Measurements from ENCODE around the gene PLAU.
"Not testable (repeated sequence)": the region's sequence is repeated elsewhere in the genome, so short reads cannot be mapped to it uniquely, and the experiment has no call there.

PLAU gene

DNA sequence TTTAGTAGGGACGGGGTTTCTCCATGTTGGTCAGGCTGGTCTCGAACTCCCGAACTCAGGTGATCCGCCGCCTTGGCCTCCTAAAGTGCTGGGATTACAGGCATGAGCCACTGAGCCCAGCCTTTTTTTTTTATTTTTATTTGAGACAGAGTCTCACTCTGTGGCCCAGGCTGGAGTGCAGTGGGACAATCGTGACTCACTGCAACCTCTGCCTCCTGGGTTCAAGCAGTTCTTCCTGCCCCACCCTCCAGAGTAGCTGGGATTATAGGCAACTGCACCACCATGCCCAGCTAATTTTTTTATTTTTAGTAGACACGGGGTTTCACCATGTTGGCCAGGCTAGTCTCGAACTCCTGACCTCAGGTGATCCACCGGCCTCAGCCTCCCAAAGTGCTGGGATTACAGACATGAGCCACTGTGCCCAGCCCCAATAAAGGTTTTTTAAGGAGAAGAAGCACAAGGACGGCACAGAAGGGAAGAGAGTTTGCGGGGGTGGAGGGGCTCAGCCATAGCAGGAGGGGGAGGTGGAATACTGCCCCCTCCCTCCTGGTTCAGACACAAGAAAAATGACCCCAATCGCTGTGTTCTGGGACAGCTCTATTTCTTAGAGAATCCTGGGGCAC is 54.4 kb downstream of the PLAU start:
- peak; percentile 55 for DNase-seq
- H2BK12ac ChIP-seq (ENCODE audit: low read length in 2 of 2): peak overlapping the region; percentile 18 to 96
- H2AK5ac ChIP-seq (ENCODE audit: low read length, severe bottlenecking): peak overlapping the region; percentile 99
- H3K79me1 ChIP-seq (replicated peaks; ENCODE audit: low read length, poor library complexity, severe bottlenecking); H3K36me3 ChIP-seq (ENCODE audit: control insufficient read depth in 1 of 2, insufficient read depth in 2 of 2, low read depth in 1 of 2, low read length in 2 of 2); H3K9me3 ChIP-seq (ENCODE audit: control insufficient read depth, low read length); H3K4me2 ChIP-seq (ENCODE audit: low read length, poor library complexity, severe bottlenecking); H2AFZ ChIP-seq (ENCODE audit: low read depth, low read length); H3K14ac ChIP-seq (ENCODE audit: low read length in 2 of 2); H3K27me3 ChIP-seq (ENCODE audit: control insufficient read depth in 1 of 2, insufficient read depth in 1 of 2, low read length in 2 of 2); H3K23ac ChIP-seq (ENCODE audit: low read length in 2 of 2): not testable (repeated sequence)
- H4K8ac ChIP-seq (ENCODE audit: low read length): peak overlapping the region; percentile 54
- peak overlapping the region in 1 of 2 experiments; percentile 17 for H3K4me3 ChIP-seq (ENCODE audit: insufficient read depth in 1 of 2, low read depth in 1 of 2, low read length in 2 of 2)
- peak overlapping the region; percentile 98 for H2BK120ac ChIP-seq (ENCODE audit: low read depth, low read length)
- peak overlapping the region; percentile 31 for H2BK15ac ChIP-seq (ENCODE audit: low read depth, poor library complexity, severe bottlenecking)
- peak overlapping the region; percentile 60 for H4K91ac ChIP-seq (ENCODE audit: low read length)
- H2BK5ac ChIP-seq (ENCODE audit: low read depth, low read length, poor library complexity, severe bottlenecking): peak overlapping the region; percentile 93
- 42% methylated on average over 12 of the region's 12 CpGs for WGBS
- H3K27ac ChIP-seq (ENCODE audit: low read length, poor library complexity, severe bottlenecking): peak overlapping the region; percentile 91
- peaks cover 20% of the 10 kb centered on the region for H3K4me1 ChIP-seq (ENCODE audit: control insufficient read depth, insufficient read depth, low read depth, low read length)
- H3K9ac ChIP-seq (ENCODE audit: low read length): peak overlapping the region; percentile 76
- H3K4ac ChIP-seq (ENCODE audit: low read depth in 1 of 2, low read length in 2 of 2): peak overlapping the region; percentile 45 to 79
- H3K18ac ChIP-seq (ENCODE audit: low read depth in 1 of 2, low read length in 2 of 2): peak overlapping the region; percentile 67 to 84

DNA sequence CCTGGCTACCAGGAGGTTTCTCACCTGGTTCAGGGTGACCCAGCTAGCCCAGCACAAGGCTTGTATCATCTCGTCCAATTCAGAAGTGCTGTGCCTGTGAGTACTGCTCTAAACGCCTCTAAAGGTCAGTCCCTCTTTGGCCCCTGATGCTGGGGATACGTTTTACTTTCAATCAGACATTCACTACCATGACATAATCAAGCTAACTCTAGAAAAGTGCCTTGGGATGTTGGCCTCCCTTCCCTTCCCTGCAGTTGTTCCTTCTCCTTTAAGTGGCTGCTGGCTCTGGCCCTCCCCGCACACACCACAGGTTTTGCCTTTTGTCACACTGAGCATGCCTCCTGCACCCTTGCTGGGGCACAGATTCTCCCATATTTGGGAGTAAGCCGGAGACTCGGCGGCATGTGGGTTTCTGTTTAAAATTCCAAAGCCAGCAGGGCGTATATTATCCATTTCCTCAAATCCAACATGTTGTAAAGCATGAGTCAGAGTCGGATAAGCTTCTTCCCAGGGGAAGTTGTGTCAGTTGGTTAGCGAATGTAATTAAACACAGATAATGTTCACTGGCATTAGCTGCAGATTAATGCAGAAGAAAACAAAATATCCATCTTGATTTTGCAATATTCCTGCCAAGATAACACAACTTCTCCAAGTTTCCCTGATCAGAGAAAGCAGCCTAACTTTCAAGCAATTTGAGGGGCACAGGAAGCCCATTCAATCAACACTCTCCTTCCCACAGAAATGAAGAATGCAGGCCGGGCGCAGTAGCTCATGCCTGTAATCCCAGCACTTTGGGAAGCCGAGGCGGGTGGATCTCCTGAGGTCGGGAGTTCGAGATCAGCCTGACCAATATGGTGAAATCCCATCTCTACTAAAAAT is 55.2 kb downstream of the PLAU start:
- Histone ChIP-seq H2BK15ac (ENCODE audit: low read depth, poor library complexity, severe bottlenecking) (peak overlapping the region; percentile 31), H3K4ac (ENCODE audit: low read depth in 1 of 2, low read length in 2 of 2) (peak overlapping the region; percentile 45 to 79), H3K36me3 (ENCODE audit: control insufficient read depth in 1 of 2, insufficient read depth in 2 of 2, low read depth in 1 of 2, low read length in 2 of 2) (no peaks in the 10 kb centered on the region), H3K23ac (ENCODE audit: low read length in 2 of 2) (no peak overlapping the region), H3K9me3 (ENCODE audit: control insufficient read depth, low read length) (no peaks in the 10 kb centered on the region), H3K4me2 (ENCODE audit: low read length, poor library complexity, severe bottlenecking) (no peak overlapping the region), H3K27me3 (ENCODE audit: control insufficient read depth in 1 of 2, insufficient read depth in 1 of 2, low read length in 2 of 2) (no peaks in the 10 kb centered on the region), H3K4me1 (ENCODE audit: control insufficient read depth, insufficient read depth, low read depth, low read length) (peaks cover 20% of the 10 kb centered on the region), H4K91ac (ENCODE audit: low read length) (peak overlapping the region; percentile 60), H4K8ac (ENCODE audit: low read length) (peak overlapping the region; percentile 54), H2BK12ac (ENCODE audit: low read length in 2 of 2) (peak overlapping the region; percentile 18 to 49), H2AFZ (ENCODE audit: low read depth, low read length) (no peak overlapping the region), H3K27ac (ENCODE audit: low read length, poor library complexity, severe bottlenecking) (peak overlapping the region; percentile 98), H3K4me3 (ENCODE audit: insufficient read depth in 1 of 2, low read depth in 1 of 2, low read length in 2 of 2) (peak overlapping the region in 1 of 2 experiments; percentile 17), H2BK120ac (ENCODE audit: low read depth, low read length) (peak overlapping the region; percentile 98), H2BK5ac (ENCODE audit: low read depth, low read length, poor library complexity, severe bottlenecking) (peak overlapping the region; percentile 93), H3K79me1 (replicated peaks; ENCODE audit: low read length, poor library complexity, severe bottlenecking) (no peaks in the 10 kb centered on the region), H3K18ac (ENCODE audit: low read depth in 1 of 2, low read length in 2 of 2) (peak overlapping the region; percentile 59 to 84), H2AK5ac (ENCODE audit: low read length, severe bottlenecking) (peak overlapping the region; percentile 99), H3K14ac (ENCODE audit: low read length in 2 of 2) (no peak overlapping the region), H3K9ac (ENCODE audit: low read length) (peak overlapping the region; percentile 76)
- DNase-seq: peak; percentile 100
- WGBS: 2% methylated on average over 11 of the region's 16 CpGs

DNA sequence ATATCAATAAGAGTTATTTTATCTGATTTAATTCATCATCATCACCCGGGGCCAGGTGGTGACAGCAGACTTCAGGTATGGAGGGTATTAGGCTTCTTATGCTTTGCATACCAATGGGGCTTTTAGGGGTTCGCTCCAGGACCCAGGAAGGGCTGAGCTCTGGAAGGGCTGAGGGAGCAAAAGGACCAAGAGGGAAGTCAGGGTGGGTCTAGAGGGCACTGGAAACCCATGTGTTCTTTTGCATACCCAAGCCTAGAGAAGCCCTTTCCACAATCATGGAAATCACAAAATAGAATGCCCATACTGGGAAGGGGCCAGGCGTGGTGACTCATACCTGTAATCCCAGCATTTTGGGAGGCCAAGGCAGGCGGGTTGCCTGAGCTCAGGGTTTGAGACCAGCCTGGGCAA is 56.1 kb downstream of the PLAU start:
- WGBS: 64% methylated on average over 4 of the region's 4 CpGs
- peak; percentile 30 for DNase-seq
- no peak overlapping the region for H3K14ac ChIP-seq (ENCODE audit: low read length in 2 of 2)
- H2BK15ac ChIP-seq (ENCODE audit: low read depth, poor library complexity, severe bottlenecking): no peak overlapping the region
- H2AK5ac ChIP-seq (ENCODE audit: low read length, severe bottlenecking): peak overlapping the region; percentile 98
- H3K4me2 ChIP-seq (ENCODE audit: low read length, poor library complexity, severe bottlenecking): no peak overlapping the region
- no peak overlapping the region for H3K4me3 ChIP-seq (ENCODE audit: insufficient read depth in 1 of 2, low read depth in 1 of 2, low read length in 2 of 2)
- no peaks in the 10 kb centered on the region for H3K79me1 ChIP-seq (replicated peaks; ENCODE audit: low read length, poor library complexity, severe bottlenecking)
- H3K23ac ChIP-seq (ENCODE audit: low read length in 2 of 2): peak overlapping the region in 1 of 2 experiments; percentile 57
- peak overlapping the region; percentile 92 to 99 for H2BK12ac ChIP-seq (ENCODE audit: low read length in 2 of 2)
- peak overlapping the region; percentile 78 for H2BK5ac ChIP-seq (ENCODE audit: low read depth, low read length, poor library complexity, severe bottlenecking)
- H3K4ac ChIP-seq (ENCODE audit: low read depth in 1 of 2, low read length in 2 of 2): peak overlapping the region; percentile 83 to 86
- peak overlapping the region; percentile 90 for H4K91ac ChIP-seq (ENCODE audit: low read length)
- H3K36me3 ChIP-seq (ENCODE audit: control insufficient read depth in 1 of 2, insufficient read depth in 2 of 2, low read depth in 1 of 2, low read length in 2 of 2): no peaks in the 10 kb centered on the region
- H3K4me1 ChIP-seq (ENCODE audit: control insufficient read depth, insufficient read depth, low read depth, low read length): peaks cover 20% of the 10 kb centered on the region
- H3K27me3 ChIP-seq (ENCODE audit: control insufficient read depth in 1 of 2, insufficient read depth in 1 of 2, low read length in 2 of 2): no peaks in the 10 kb centered on the region
- H4K8ac ChIP-seq (ENCODE audit: low read length): peak overlapping the region; percentile 14
- peak overlapping the region; percentile 17 to 79 for H3K18ac ChIP-seq (ENCODE audit: low read depth in 1 of 2, low read length in 2 of 2)
- H3K27ac ChIP-seq (ENCODE audit: low read length, poor library complexity, severe bottlenecking): peak overlapping the region; percentile 98
- peak overlapping the region; percentile 95 for H2BK120ac ChIP-seq (ENCODE audit: low read depth, low read length)
- H3K9ac ChIP-seq (ENCODE audit: low read length): peak overlapping the region; percentile 59
- no peak overlapping the region for H2AFZ ChIP-seq (ENCODE audit: low read depth, low read length)
- H3K9me3 ChIP-seq (ENCODE audit: control insufficient read depth, low read length): no peaks in the 10 kb centered on the region
